Measurements from ENCODE around the gene UBXN11. TPM values are rescaled to one million over a fixed set of nuclear protein-coding genes. Genes with fewer than 3 reads are reported as not detected.

Gene UBXN11
- total RNA-seq, 1 donor: 5.8 TPM

- H4K20me1 ChIP-seq (ENCODE audit: insufficient read depth, low read length): no peaks in the 10 kb centered on the region
- H3K4me3 ChIP-seq (ENCODE audit: insufficient read depth, low read length): no peak overlapping the region
- DNase-seq (ENCODE audit: insufficient read length, low spot score, missing footprints): peak; percentile 54
- no peak for TF ChIP-seq CTCF (IDR thresholded peaks at IDR 0.05; ENCODE audit: extremely low read depth, low read depth, low read length)
- no peaks in the 10 kb centered on the region for H3K79me2 ChIP-seq (ENCODE audit: insufficient read depth, low read length)
- no peak overlapping the region for H2AFZ ChIP-seq (ENCODE audit: low read length)
- no peaks in the 10 kb centered on the region for H3K9me3 ChIP-seq (ENCODE audit: low read depth, low read length)
- peaks cover 12% of the 10 kb centered on the region for H3K4me1 ChIP-seq (ENCODE audit: insufficient read depth, low read length)
- H3K36me3 ChIP-seq (ENCODE audit: insufficient read depth, low read length): peaks cover 5% of the 10 kb centered on the region
- H3K4me2 ChIP-seq (ENCODE audit: insufficient read depth, low read length): no peak overlapping the region
- H3K27ac ChIP-seq (ENCODE audit: low read depth, low read length): no peak overlapping the region
- H3K27me3 ChIP-seq (ENCODE audit: insufficient read depth, low read length): no peaks in the 10 kb centered on the region
Measured at GRCh38 chr1:26290882-26291261, 15.6 kb downstream of the UBXN11 start.

- no peak for TF ChIP-seq CTCF (IDR thresholded peaks at IDR 0.05; ENCODE audit: extremely low read depth, low read depth, low read length)
- H3K27ac ChIP-seq (ENCODE audit: low read depth, low read length): no peak overlapping the region
- H4K20me1 ChIP-seq (ENCODE audit: insufficient read depth, low read length): peaks cover 2% of the 10 kb centered on the region
- peaks cover 3% of the 10 kb centered on the region for H3K36me3 ChIP-seq (ENCODE audit: insufficient read depth, low read length)
- H3K9me3 ChIP-seq (ENCODE audit: low read depth, low read length): no peaks in the 10 kb centered on the region
- no peak overlapping the region for H2AFZ ChIP-seq (ENCODE audit: low read length)
- no peaks in the 10 kb centered on the region for H3K27me3 ChIP-seq (ENCODE audit: insufficient read depth, low read length)
- peaks cover 12% of the 10 kb centered on the region for H3K4me1 ChIP-seq (ENCODE audit: insufficient read depth, low read length)
- no peak overlapping the region for H3K4me2 ChIP-seq (ENCODE audit: insufficient read depth, low read length)
- peak; percentile 66 for DNase-seq (ENCODE audit: insufficient read length, low spot score, missing footprints)
- H3K4me3 ChIP-seq (ENCODE audit: insufficient read depth, low read length): no peak overlapping the region
- H3K79me2 ChIP-seq (ENCODE audit: insufficient read depth, low read length): no peaks in the 10 kb centered on the region
Measured at GRCh38 chr1:26290122-26290881, 16.1 kb downstream of the UBXN11 start.

GRCh38 chr1:26289158-26290059, 17.0 kb downstream of the UBXN11 start:
- Histone ChIP-seq H3K36me3 (ENCODE audit: insufficient read depth, low read length) (peaks cover 3% of the 10 kb centered on the region), H4K20me1 (ENCODE audit: insufficient read depth, low read length) (peaks cover 4% of the 10 kb centered on the region), H3K9me3 (ENCODE audit: low read depth, low read length) (no peaks in the 10 kb centered on the region), H3K27ac (ENCODE audit: low read depth, low read length) (no peak overlapping the region), H2AFZ (ENCODE audit: low read length) (no peak overlapping the region), H3K4me2 (ENCODE audit: insufficient read depth, low read length) (no peak overlapping the region), H3K79me2 (ENCODE audit: insufficient read depth, low read length) (no peaks in the 10 kb centered on the region), H3K27me3 (ENCODE audit: insufficient read depth, low read length) (no peaks in the 10 kb centered on the region), H3K4me3 (ENCODE audit: insufficient read depth, low read length) (no peak overlapping the region), H3K4me1 (ENCODE audit: insufficient read depth, low read length) (peaks cover 20% of the 10 kb centered on the region)
- peak; percentile 58 for DNase-seq (ENCODE audit: insufficient read length, low spot score, missing footprints)
- TF ChIP-seq CTCF (IDR thresholded peaks at IDR 0.05; ENCODE audit: extremely low read depth, low read depth, low read length): no peak
